AG04450 (cell line): Measurements from ENCODE around the gene CNN2. TPM values are rescaled to one million over a fixed set of nuclear protein-coding genes. Genes with fewer than 3 reads are reported as not detected.

Source experiments
- CTCF ChIA-PET: fragments of 300-600, 350-600 bp; formaldehyde crosslinking; extraction: SDS; loops from one replicate; lab custom pipeline; 2022; ENCODE audit warnings: antibody characterized with exemption, inconsistent platforms; lab: Charles Lee
- POLR2A ChIA-PET: fragments of 350-600 bp; formaldehyde crosslinking; extraction: SDS; loops from one replicate; lab custom pipeline; 2021; ENCODE audit warnings: antibody characterized with exemption, inconsistent platforms; lab: Yijun Ruan, JAX
- DNase-seq: peaks from one replicate; pipeline ENCODE4 v3.0.0-alpha.2; 2011; ENCODE audit warnings: low read depth, low spot score
- H3K27ac ChIP-seq: one replicate; pipeline ENCODE4 v1.5.1; 2012; ENCODE audit warnings: low read depth, low read length, control low read depth
- H3K27me3 ChIP-seq: one replicate; pipeline ENCODE4 v1.6.0; 2012; ENCODE audit warnings: low read length; ENCODE audit not compliant: control insufficient read depth, insufficient read depth
- H3K4me3 ChIP-seq: 2 replicates; pipeline ENCODE4 v1.5.1; 2011; ENCODE audit warnings: mild to moderate bottlenecking, low read depth, low read length, control low read depth
- H3K9me3 ChIP-seq: 2 replicates; pipeline ENCODE4 v1.5.1; 2012; ENCODE audit warnings: low read length; ENCODE audit not compliant: control insufficient read depth, insufficient read depth
- polyA plus RNA-seq: library from polyadenylated mRNA; depleted of rRNA; stranded (reverse); fragments of >200 nt; gene quantifications from 2 replicates; pipeline ENCODE4 v1.2.3, GENCODE V29; 2011
- TF ChIP-seq, protein P1 (sequence below): IDR thresholded peaks from 2 replicates; pipeline ENCODE4 v1.5.1; 2011; ENCODE audit warnings: low read depth, low read length, control low read depth, inconsistent platforms

The CNN2 gene
- polyA plus RNA-seq, 1 experiment = 302 TPM

GRCh38 chr19:998064-998463 is 28.3 kb upstream of the CNN2 start:
- TF ChIP-seq, protein P1, sequence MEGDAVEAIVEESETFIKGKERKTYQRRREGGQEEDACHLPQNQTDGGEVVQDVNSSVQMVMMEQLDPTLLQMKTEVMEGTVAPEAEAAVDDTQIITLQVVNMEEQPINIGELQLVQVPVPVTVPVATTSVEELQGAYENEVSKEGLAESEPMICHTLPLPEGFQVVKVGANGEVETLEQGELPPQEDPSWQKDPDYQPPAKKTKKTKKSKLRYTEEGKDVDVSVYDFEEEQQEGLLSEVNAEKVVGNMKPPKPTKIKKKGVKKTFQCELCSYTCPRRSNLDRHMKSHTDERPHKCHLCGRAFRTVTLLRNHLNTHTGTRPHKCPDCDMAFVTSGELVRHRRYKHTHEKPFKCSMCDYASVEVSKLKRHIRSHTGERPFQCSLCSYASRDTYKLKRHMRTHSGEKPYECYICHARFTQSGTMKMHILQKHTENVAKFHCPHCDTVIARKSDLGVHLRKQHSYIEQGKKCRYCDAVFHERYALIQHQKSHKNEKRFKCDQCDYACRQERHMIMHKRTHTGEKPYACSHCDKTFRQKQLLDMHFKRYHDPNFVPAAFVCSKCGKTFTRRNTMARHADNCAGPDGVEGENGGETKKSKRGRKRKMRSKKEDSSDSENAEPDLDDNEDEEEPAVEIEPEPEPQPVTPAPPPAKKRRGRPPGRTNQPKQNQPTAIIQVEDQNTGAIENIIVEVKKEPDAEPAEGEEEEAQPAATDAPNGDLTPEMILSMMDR = no peak
- Histone ChIP-seq H3K4me3 (no peak overlapping the region), H3K27me3 (peaks cover 37% of the 10 kb centered on the region), H3K9me3 (no peaks in the 10 kb centered on the region; the same call in 1 of the 2 replicates), H3K27ac (no peak overlapping the region)
- ChIA-PET CTCF (no interaction called here), POLR2A (interaction anchor here (0.6 kb wide), 1 partner anchor 79 kb away, joined by 3 read pairs; no protein-coding TSS in a partner anchor)
- no peak for DNase-seq

DNA sequence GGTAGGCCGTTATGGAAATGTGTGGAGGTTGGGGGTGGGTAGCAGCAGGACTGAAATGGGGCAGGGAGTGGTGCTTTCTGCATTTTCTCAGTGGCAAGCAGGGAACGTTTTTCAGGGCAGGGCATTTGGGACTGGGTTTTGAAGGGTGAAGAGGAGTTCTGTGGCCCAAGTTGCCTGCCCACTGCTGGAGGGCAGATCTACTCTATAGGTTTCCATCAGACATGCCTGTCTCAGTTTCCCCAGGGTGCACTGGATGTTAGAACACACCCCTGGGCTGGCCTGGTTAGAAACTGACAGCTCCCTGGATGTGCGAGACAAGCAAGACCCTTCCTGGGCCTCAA is 27.1 kb upstream of the CNN2 start:
- DNase-seq = no peak
- peaks cover 37% of the 10 kb centered on the region for H3K27me3 ChIP-seq
- H3K27ac ChIP-seq = no peak overlapping the region
- TF ChIP-seq, protein P1 = no peak
- peaks cover under 1% of the 10 kb centered on the region; the same call in 1 of the 2 replicates for H3K9me3 ChIP-seq
- no peak overlapping the region for H3K4me3 ChIP-seq
- ChIA-PET CTCF (no interaction called here), POLR2A (interaction anchor here (0.6 kb wide), 2 partner anchors 19 to 248 kb away, joined by 3 to 5 read pairs; no protein-coding TSS in a partner anchor)

DNA sequence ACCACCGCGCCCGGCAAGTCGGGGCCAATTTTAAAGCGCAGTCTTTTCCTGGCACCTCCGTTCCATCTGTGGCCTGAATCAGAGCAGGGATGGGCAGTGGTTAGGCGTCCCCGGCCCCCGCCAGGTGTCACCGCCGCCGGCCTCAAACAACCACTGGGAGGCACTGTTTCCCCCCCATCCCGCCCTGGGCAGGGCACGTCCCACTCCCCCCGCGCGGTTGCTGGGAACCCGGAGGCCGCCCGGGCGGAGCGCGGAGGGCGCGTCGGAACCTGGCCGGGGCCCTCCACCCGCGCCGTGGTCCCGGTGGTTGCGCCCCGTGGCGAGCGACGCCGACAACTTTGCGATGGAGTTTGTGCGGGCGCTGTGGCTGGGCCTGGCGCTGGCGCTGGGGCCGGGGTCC is 26.3 kb upstream of the CNN2 start, which contains the start of gene GRIN3B:
Gene GRIN3B, plus strand, starts transcription at position 325 of the 400 bp plus-strand sequence. Its CDS starts 19 bp downstream, at position 344.
- no peak for DNase-seq
- ChIA-PET POLR2A (no interaction called here), CTCF (interaction anchor here (0.6 kb wide), 1 partner anchor 157 kb away, joined by 7 read pairs; no protein-coding TSS in a partner anchor)
- Histone ChIP-seq H3K27ac (no peak within 1 kb of the TSS), H3K27me3 (peaks cover 37% of the 10 kb centered on the region), H3K9me3 (peaks cover 8% of the 10 kb centered on the region; the same call in 1 of the 2 replicates), H3K4me3 (peak within 1 kb of the TSS; percentile 25; the same call in 1 of the 2 replicates)
- TF ChIP-seq, protein P1 = peak; percentile 45

- TF ChIP-seq, protein P1 = no peak
- no peak overlapping the region for H3K4me3 ChIP-seq
- ChIA-PET POLR2A (interaction anchor here (0.7 to 0.8 kb wide), 2 partner anchors 118 to 268 kb away, joined by 3 to 5 read pairs; no protein-coding TSS in a partner anchor), CTCF (interaction anchor here (0.6 to 1.1 kb wide), 4 partner anchors 95 to 158 kb away, joined by 3 to 7 read pairs (median 3); no protein-coding TSS in a partner anchor)
- no peak for DNase-seq
- peaks cover 12% of the 10 kb centered on the region; the same call in 1 of the 2 replicates for H3K9me3 ChIP-seq
- H3K27me3 ChIP-seq = peaks cover 35% of the 10 kb centered on the region
- no peak overlapping the region for H3K27ac ChIP-seq
These were observed 25.5 kb upstream of the CNN2 start for GRCh38 chr19:1000591-1001537.
